Measurements from ENCODE around the gene FNDC1. TPM values are rescaled to one million over a fixed set of nuclear protein-coding genes. Genes with fewer than 3 reads are reported as not detected.

The FNDC1 gene
- total and polyA plus RNA-seq, 4 donors = 0.06 to 8.6 (median 0.31) TPM

DNA sequence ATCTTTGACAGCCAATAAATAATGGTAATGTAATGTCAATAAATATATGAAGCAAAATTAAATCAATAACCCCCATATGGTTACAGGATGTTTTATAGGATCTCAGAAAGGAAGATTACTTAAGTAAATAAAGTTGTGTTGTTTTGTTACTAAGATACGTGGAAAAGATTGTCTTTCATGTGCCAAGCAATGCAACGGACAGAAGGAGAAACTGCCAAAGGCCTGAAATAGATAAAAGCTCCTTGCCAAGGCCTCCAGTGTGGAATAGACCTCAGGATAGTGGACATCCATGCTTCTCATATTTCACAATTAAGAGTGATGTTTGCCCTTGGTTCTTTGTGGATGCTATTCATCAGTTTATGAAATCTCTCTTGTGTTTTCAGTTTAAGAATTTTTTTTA lies 16.4 kb upstream of the FNDC1 start:
- Histone ChIP-seq H3K27ac (ENCODE audit: low read depth in 1 of 2, low read length in 1 of 2) (no peak overlapping the region), H3K27me3 (ENCODE audit: control insufficient read depth in 3 of 3, insufficient read depth in 3 of 3, low read length in 2 of 3) (no peaks in the 10 kb centered on the region), H3K4me3 (no peak overlapping the region), H3K9me3 (ENCODE audit: control insufficient read depth in 4 of 4, insufficient read depth in 3 of 4, low read length in 3 of 4) (peaks cover 0 to 4% (median 2%) of the 10 kb centered on the region in 4 donors), H3K9ac (ENCODE audit: insufficient read depth in 1 of 2, low read length in 2 of 2) (no peak overlapping the region), H3K4me1 (ENCODE audit: control insufficient read depth in 5 of 5, insufficient read depth in 5 of 5, low read length in 5 of 5) (peaks cover 0 to 11% (median 0%) of the 10 kb centered on the region in 5 donors), H3K36me3 (ENCODE audit: control insufficient read depth in 4 of 4, insufficient read depth in 4 of 4, low read length in 4 of 4) (no peaks in the 10 kb centered on the region)
- TF ChIP-seq, protein P1, sequence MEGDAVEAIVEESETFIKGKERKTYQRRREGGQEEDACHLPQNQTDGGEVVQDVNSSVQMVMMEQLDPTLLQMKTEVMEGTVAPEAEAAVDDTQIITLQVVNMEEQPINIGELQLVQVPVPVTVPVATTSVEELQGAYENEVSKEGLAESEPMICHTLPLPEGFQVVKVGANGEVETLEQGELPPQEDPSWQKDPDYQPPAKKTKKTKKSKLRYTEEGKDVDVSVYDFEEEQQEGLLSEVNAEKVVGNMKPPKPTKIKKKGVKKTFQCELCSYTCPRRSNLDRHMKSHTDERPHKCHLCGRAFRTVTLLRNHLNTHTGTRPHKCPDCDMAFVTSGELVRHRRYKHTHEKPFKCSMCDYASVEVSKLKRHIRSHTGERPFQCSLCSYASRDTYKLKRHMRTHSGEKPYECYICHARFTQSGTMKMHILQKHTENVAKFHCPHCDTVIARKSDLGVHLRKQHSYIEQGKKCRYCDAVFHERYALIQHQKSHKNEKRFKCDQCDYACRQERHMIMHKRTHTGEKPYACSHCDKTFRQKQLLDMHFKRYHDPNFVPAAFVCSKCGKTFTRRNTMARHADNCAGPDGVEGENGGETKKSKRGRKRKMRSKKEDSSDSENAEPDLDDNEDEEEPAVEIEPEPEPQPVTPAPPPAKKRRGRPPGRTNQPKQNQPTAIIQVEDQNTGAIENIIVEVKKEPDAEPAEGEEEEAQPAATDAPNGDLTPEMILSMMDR (IDR thresholded peaks at IDR 0.05; ENCODE audit: control extremely low read depth, extremely low read depth) = no peak
- DNase-seq (peak; percentile 54 to 78 (median 76)), ATAC-seq (ENCODE audit: insufficient read depth, low FRiP score) (no peak)
- WGBS, 2 donors = 64 to 78% methylated on average over 2 of the region's 2 CpGs

- TF ChIP-seq, protein P1 (IDR thresholded peaks at IDR 0.05; ENCODE audit: control extremely low read depth, extremely low read depth) = no peak
- Histone ChIP-seq H3K27ac (ENCODE audit: low read depth in 1 of 2, low read length in 1 of 2) (no peak overlapping the region), H3K9me3 (ENCODE audit: control insufficient read depth in 4 of 4, insufficient read depth in 3 of 4, low read length in 3 of 4) (peaks cover 0 to 5% (median 2%) of the 10 kb centered on the region in 4 donors), H3K36me3 (ENCODE audit: control insufficient read depth in 4 of 4, insufficient read depth in 4 of 4, low read length in 4 of 4) (no peaks in the 10 kb centered on the region), H3K4me3 (no peak overlapping the region), H3K9ac (ENCODE audit: insufficient read depth in 1 of 2, low read length in 2 of 2) (no peak overlapping the region), H3K27me3 (ENCODE audit: control insufficient read depth in 3 of 3, insufficient read depth in 3 of 3, low read length in 2 of 3) (no peaks in the 10 kb centered on the region), H3K4me1 (ENCODE audit: control insufficient read depth in 5 of 5, insufficient read depth in 5 of 5, low read length in 5 of 5) (peaks cover 0 to 33% (median 0%) of the 10 kb centered on the region in 5 donors)
- ATAC-seq (ENCODE audit: insufficient read depth, low FRiP score) (no peak), DNase-seq (no peak)
- WGBS, 2 donors = 71 to 79% methylated on average over 2 of the region's 2 CpGs
Measured at GRCh38 chr6:159155679-159156078, 13.5 kb upstream of the FNDC1 start.

GRCh38 chr6:159156089-159156488 lies 13.1 kb upstream of the FNDC1 start:
- 43 to 74% methylated on average over 1 of the region's 1 CpG for WGBS, 2 donors
- H3K36me3 ChIP-seq (ENCODE audit: control insufficient read depth in 4 of 4, insufficient read depth in 4 of 4, low read length in 4 of 4) = no peaks in the 10 kb centered on the region
- H3K4me3 ChIP-seq = no peak overlapping the region
- no peaks in the 10 kb centered on the region for H3K27me3 ChIP-seq (ENCODE audit: control insufficient read depth in 3 of 3, insufficient read depth in 3 of 3, low read length in 2 of 3)
- no peak overlapping the region for H3K27ac ChIP-seq (ENCODE audit: low read depth in 1 of 2, low read length in 1 of 2)
- H3K9ac ChIP-seq (ENCODE audit: insufficient read depth in 1 of 2, low read length in 2 of 2) = no peak overlapping the region
- no peak for ATAC-seq (ENCODE audit: insufficient read depth, low FRiP score)
- TF ChIP-seq, protein P1 (IDR thresholded peaks at IDR 0.05; ENCODE audit: control extremely low read depth, extremely low read depth) = no peak
- peaks cover 0 to 7% (median 2%) of the 10 kb centered on the region in 4 donors for H3K9me3 ChIP-seq (ENCODE audit: control insufficient read depth in 4 of 4, insufficient read depth in 3 of 4, low read length in 3 of 4)
- no peak for DNase-seq
- H3K4me1 ChIP-seq (ENCODE audit: control insufficient read depth in 5 of 5, insufficient read depth in 5 of 5, low read length in 5 of 5) = peaks cover 0 to 33% (median 0%) of the 10 kb centered on the region in 5 donors

GRCh38 chr6:159157431-159157830 lies 11.8 kb upstream of the FNDC1 start:
- DNase-seq (no peak), ATAC-seq (ENCODE audit: insufficient read depth, low FRiP score) (no peak)
- Histone ChIP-seq H3K4me1 (ENCODE audit: control insufficient read depth in 5 of 5, insufficient read depth in 5 of 5, low read length in 5 of 5) (peaks cover 0 to 31% (median 0%) of the 10 kb centered on the region in 5 donors), H3K27ac (ENCODE audit: low read depth in 1 of 2, low read length in 1 of 2) (no peak overlapping the region), H3K9me3 (ENCODE audit: control insufficient read depth in 4 of 4, insufficient read depth in 3 of 4, low read length in 3 of 4) (peaks cover 0 to 7% (median 2%) of the 10 kb centered on the region in 4 donors), H3K4me3 (no peak overlapping the region), H3K36me3 (ENCODE audit: control insufficient read depth in 4 of 4, insufficient read depth in 4 of 4, low read length in 4 of 4) (no peaks in the 10 kb centered on the region), H3K9ac (ENCODE audit: insufficient read depth in 1 of 2, low read length in 2 of 2) (no peak overlapping the region), H3K27me3 (ENCODE audit: control insufficient read depth in 3 of 3, insufficient read depth in 3 of 3, low read length in 2 of 3) (no peaks in the 10 kb centered on the region)
- TF ChIP-seq, protein P1 (IDR thresholded peaks at IDR 0.05; ENCODE audit: control extremely low read depth, extremely low read depth) = no peak
- WGBS, 2 donors = 61 to 86% methylated on average over 2 of the region's 2 CpGs

Data from lung (tissue), 12 donors.